ENCODE data around the gene ABCC1.
"Not testable (repeated sequence)": the region's sequence is repeated elsewhere in the genome, so short reads cannot be mapped to it uniquely, and the experiment has no call there.

- TF ChIP-seq CTCF (optimal IDR thresholded peaks at IDR 0.05 in 1 of 3, IDR thresholded peaks at IDR 0.05 in 1 of 3, conservative IDR thresholded peaks at IDR 0.05 in 1 of 3; ENCODE audit: extremely low read depth in 1 of 3, insufficient read depth in 2 of 3, low read length in 3 of 3); EZH2 (IDR thresholded peaks at IDR 0.05; ENCODE audit: low read length): not testable (repeated sequence)
These were observed 32.9 kb downstream of the ABCC1 start for GRCh38 chr16:15982194-15982915.
